Activated T-helper 1 cell treated with anti-CD3 and anti-CD28 coated beads, Interleukin-12 subunit alpha, Interleukin-12 subunit beta, Interleukin-2, Interleukin-4 antibody, amounts not matched to agents 30 ng/mL and 10 ng/mL and 1 ng/mL, durations not matched to agents 14 hours and 24 hours and 36 hours (primary cell): ENCODE results near the gene HTT. TPM values are rescaled to one million over a fixed set of nuclear protein-coding genes. Genes with fewer than 3 reads are reported as not detected.

Experiments used
- DNase-seq: peaks from one replicate; pipeline ENCODE4 v3.0.0; 2021; ENCODE audit warnings: low spot score
- H3K27ac Mint-ChIP-seq: one replicate; pipeline ENCODE4 v1.8.0; 2021; ENCODE audit warnings: mild to moderate bottlenecking, mixed read lengths
- H3K27me3 Mint-ChIP-seq: one replicate; pipeline ENCODE4 v1.8.0; 2022; ENCODE audit warnings: mild to moderate bottlenecking, moderate library complexity, mixed read lengths; ENCODE audit not compliant: insufficient read depth
- H3K36me3 Mint-ChIP-seq: one replicate; pipeline ENCODE4 v1.8.0; 2021; ENCODE audit warnings: low read depth, mixed read lengths
- H3K4me1 Mint-ChIP-seq: one replicate; pipeline ENCODE4 v1.8.0; 2021; ENCODE audit warnings: low read depth, mixed read lengths
- H3K4me3 Mint-ChIP-seq: one replicate; pipeline ENCODE4 v1.8.0; 2021; ENCODE audit warnings: mild to moderate bottlenecking, moderate library complexity, mixed read lengths
- H3K9me3 Mint-ChIP-seq: one replicate; pipeline ENCODE4 v1.8.0; 2021; ENCODE audit warnings: mixed read lengths
- intact Hi-C: fragments of 100-400 bp; cut with micrococcal nuclease; formaldehyde crosslinking; loops from one replicate; pipeline ENCODE4 v1.15.1; 2024
- total RNA-seq: library from RNA; stranded (reverse); gene quantifications from 2 replicates; pipeline ENCODE4 v1.2.3, GENCODE V29; 2022

The HTT gene
- total RNA-seq, 1 donor from 2014 or later, result 66.9 TPM

DNA sequence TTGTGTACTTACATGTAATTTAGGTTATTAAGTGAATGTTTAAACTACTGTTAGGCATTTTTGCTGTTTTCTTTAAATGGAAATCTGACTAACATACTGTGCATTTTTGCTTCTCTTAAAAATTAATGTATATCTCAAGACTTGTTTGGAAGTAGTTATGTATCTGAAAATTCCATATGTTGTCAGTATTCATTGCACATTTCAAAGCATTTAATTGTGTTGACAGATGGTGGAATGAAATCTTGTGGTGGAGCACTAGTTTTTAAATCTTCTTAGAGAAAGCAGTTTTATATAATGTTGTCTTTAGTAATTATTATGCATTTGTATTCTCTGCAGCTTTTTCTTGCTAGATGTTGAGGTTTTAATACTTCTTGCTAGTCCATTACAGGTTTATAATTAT is 102.9 kb downstream of the HTT start:
- peaks cover 35% of the 10 kb centered on the region for H3K36me3 Mint-ChIP-seq
- H3K4me3 Mint-ChIP-seq, result no peak overlapping the region
- H3K9me3 Mint-ChIP-seq, result no peaks in the 10 kb centered on the region
- DNase-seq, result no peak
- no peak overlapping the region for H3K27ac Mint-ChIP-seq
- intact Hi-C loops, result no loop called here
- no peaks in the 10 kb centered on the region for H3K27me3 Mint-ChIP-seq
- no peaks in the 10 kb centered on the region for H3K4me1 Mint-ChIP-seq

DNA sequence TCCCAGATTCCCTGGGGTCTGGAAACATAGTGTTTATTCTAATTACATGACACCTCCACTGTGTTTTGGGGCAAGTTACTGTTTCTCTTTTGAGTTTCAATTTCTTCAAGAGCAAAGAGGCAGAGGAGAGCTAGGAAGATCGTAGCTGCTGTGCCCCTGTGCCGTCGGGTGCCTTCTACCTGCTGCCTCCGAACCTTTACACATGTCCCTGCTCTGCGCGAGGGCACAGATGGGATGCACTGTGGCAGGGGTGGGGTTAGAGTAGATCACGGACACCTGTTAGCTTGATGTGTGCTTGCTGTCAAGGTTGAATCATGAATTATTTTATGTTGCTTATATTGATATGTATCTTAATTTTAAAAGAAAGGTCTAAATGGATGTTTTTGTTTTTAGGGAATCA is 103.4 kb downstream of the HTT start:
- H3K4me3 Mint-ChIP-seq, result no peak overlapping the region
- no peaks in the 10 kb centered on the region for H3K4me1 Mint-ChIP-seq
- DNase-seq, result no peak
- no peaks in the 10 kb centered on the region for H3K27me3 Mint-ChIP-seq
- H3K36me3 Mint-ChIP-seq, result peaks cover 30% of the 10 kb centered on the region
- intact Hi-C loops, result no loop called here
- no peaks in the 10 kb centered on the region for H3K9me3 Mint-ChIP-seq
- no peak overlapping the region for H3K27ac Mint-ChIP-seq

DNA sequence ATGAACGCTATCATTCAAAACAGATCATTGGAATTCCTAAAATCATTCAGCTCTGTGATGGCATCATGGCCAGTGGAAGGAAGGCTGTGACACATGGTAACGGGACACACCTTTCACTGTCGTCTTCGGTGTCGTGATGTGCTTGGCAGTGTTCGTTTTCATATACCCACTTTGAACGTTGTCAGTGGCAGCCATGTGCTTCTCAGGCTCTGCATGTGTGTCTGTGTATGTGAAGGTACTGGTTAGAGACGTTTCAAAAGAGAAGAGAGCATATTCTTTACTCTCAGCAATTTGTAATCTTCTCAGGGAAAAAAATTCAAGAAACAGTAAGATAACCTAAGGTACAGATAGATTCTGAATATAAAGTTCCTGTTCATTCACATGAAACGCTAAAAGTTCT is 103.9 kb downstream of the HTT start:
- no peak for DNase-seq
- no peaks in the 10 kb centered on the region for H3K4me1 Mint-ChIP-seq
- no peaks in the 10 kb centered on the region for H3K9me3 Mint-ChIP-seq
- no peaks in the 10 kb centered on the region for H3K27me3 Mint-ChIP-seq
- H3K36me3 Mint-ChIP-seq, result peaks cover 27% of the 10 kb centered on the region
- no peak overlapping the region for H3K27ac Mint-ChIP-seq
- H3K4me3 Mint-ChIP-seq, result no peak overlapping the region
- intact Hi-C loops, result no loop called here

DNA sequence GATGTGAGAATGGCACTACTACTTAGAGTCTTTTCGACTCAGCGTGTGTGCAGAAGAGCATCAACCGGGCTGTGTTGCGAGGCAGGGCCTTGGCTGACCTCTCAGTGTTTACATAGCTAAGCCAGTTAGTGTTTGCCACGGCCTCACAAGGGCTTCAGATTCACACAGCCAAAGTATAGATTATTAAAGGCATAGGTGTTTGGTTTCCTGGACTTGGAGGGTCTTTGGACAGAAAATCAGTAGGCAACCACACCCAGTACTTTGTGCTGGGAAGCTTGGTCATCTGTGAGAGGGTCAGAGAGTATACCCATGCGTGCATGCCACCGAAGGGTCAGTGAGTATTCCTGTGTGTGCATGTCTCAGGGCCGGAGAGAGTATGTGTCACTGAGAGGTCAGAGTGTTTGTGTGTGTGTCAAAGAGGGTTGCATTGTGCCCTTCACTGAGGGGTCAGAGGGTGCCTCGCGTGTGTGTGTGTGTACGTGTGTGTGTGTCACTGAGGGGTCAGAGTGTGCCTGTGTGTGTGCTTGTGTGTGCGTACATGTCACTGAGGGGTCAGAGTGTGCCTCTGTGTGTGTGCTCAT is 104.7 kb downstream of the HTT start:
- intact Hi-C loops, result no loop called here
- H3K27ac Mint-ChIP-seq, result no peak overlapping the region
- H3K4me1 Mint-ChIP-seq, result no peaks in the 10 kb centered on the region
- no peak overlapping the region for H3K4me3 Mint-ChIP-seq
- peaks cover 34% of the 10 kb centered on the region for H3K36me3 Mint-ChIP-seq
- no peak for DNase-seq
- H3K27me3 Mint-ChIP-seq, result no peaks in the 10 kb centered on the region
- no peaks in the 10 kb centered on the region for H3K9me3 Mint-ChIP-seq

DNA sequence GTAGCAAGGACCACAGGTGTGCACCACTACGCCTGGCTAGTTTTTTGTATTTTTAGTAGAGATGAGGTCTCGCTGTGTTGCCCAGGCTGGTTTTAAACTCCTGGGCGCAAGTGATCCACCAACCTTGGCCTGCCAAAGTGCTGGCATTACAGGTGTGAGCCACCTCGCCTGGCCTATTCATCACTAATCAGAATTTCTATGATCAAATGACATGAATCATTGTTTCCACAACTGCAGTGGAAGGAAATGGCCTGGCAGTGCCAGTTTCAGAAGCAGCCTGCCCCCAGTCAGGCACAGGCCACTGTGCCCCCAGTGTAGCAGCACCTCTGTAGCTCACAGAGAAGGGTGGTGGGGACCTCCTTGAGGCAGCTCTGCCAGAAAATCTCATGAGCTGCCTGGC is 108.5 kb downstream of the HTT start:
- peaks cover 37% of the 10 kb centered on the region for H3K36me3 Mint-ChIP-seq
- no peak overlapping the region for H3K27ac Mint-ChIP-seq

DNA sequence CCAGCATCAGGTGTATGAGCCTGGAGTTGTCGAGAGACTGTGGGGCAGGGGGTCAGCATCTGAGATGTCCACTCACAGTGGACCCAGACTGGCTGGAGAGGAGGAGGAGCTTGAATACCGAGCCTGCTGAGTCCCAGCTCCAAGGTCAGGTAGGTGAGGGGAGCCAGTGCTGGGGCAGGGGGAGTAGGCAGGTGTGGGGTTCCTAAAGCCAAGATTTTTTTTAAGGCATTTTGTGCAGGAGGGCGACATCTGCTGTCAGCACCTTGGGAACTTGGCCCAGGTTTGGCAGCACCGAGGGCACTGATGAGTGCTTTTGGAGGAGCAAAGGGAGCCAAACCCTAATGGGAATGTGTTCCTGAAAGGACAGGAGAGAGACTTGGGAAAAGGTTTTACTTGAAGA is 110.2 kb downstream of the HTT start:
- Mint-ChIP-seq H3K4me1 (no peaks in the 10 kb centered on the region), H3K27ac (no peak overlapping the region), H3K27me3 (no peaks in the 10 kb centered on the region), H3K4me3 (no peak overlapping the region), H3K9me3 (no peaks in the 10 kb centered on the region), H3K36me3 (peaks cover 41% of the 10 kb centered on the region)
- DNase-seq, result no peak
- intact Hi-C loops, result no loop called here

More for the DNA sequence above, 108.5 kb downstream of the HTT start:
- Mint-ChIP-seq H3K9me3 (no peaks in the 10 kb centered on the region), H3K4me1 (no peaks in the 10 kb centered on the region), H3K4me3 (no peak overlapping the region), H3K27me3 (no peaks in the 10 kb centered on the region)
- intact Hi-C loops, result no loop called here
- no peak for DNase-seq

DNA sequence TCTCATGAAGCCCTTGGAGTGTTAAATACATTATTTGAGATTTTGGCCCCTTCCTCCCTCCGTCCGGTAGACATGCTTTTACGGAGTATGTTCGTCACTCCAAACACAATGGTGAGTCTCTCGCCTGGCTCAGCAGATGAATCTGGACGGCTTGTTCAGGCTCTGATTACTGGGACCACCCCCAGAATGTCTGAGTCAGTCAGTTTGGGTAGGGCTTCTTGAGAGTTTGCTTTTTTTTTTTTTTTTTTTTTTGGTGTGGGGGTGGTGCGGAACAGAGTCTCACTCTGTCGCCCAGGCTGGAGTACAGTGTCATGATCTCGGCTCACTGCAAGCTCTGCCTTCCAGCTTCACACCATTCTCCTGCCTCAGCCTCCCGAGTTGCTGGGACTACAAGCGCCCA is 112.1 kb downstream of the HTT start:
- intact Hi-C loops, result no loop called here
- H3K9me3 Mint-ChIP-seq, result no peaks in the 10 kb centered on the region
- peaks cover 5% of the 10 kb centered on the region for H3K4me1 Mint-ChIP-seq
- no peak overlapping the region for H3K27ac Mint-ChIP-seq
- DNase-seq, result no peak
- H3K36me3 Mint-ChIP-seq, result peaks cover 40% of the 10 kb centered on the region
- no peaks in the 10 kb centered on the region for H3K27me3 Mint-ChIP-seq
- H3K4me3 Mint-ChIP-seq, result no peak overlapping the region

DNA sequence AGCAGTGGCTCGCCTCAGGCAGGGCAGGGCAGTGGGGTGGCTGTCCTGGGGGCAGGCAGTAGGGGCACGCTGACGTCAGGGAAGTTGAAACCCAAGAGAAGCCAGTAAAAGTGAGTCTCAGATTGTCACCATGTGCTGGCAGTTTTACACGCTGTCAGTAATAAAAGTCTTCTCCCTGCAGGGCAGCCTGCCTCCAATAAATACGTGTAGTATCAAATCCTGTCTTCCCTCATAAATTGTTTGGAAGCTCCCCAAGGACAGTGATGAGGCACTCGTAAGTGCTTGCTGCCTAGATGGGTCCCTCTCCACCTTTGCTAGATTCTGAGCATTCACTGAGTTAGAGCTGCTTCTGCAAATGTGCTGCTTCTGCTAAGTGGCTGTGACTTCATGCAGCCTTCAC is 113.6 kb downstream of the HTT start:
- H3K27me3 Mint-ChIP-seq, result no peaks in the 10 kb centered on the region
- H3K27ac Mint-ChIP-seq, result no peak overlapping the region
- DNase-seq, result no peak
- peaks cover 19% of the 10 kb centered on the region for H3K4me1 Mint-ChIP-seq
- intact Hi-C loops, result no loop called here
- no peaks in the 10 kb centered on the region for H3K9me3 Mint-ChIP-seq
- H3K36me3 Mint-ChIP-seq, result peaks cover 40% of the 10 kb centered on the region
- no peak overlapping the region for H3K4me3 Mint-ChIP-seq

DNA sequence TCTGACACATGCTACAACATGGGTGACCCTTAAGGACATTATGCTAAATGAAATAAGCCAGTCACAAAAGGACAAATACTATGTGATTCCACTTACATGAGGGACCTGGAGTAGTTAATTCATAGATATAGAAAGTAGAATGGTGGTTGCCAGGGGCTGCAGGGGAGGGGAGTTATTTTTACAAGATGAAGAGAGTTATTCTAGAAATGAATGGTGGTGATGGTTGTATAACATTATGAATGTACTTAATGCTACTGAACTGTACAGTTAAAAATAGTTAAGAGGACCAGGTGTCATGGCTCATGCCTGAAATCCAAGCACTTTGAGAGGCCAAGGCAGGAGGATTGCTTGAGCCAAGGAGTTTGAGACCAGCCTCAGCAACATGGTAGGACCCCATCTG is 115.0 kb downstream of the HTT start:
- H3K4me1 Mint-ChIP-seq, result peaks cover 29% of the 10 kb centered on the region
- peak overlapping the region; percentile 34 for H3K27ac Mint-ChIP-seq
- intact Hi-C loops, result no loop called here
- H3K27me3 Mint-ChIP-seq, result no peaks in the 10 kb centered on the region
- no peak overlapping the region for H3K4me3 Mint-ChIP-seq
- DNase-seq, result no peak
- H3K9me3 Mint-ChIP-seq, result no peaks in the 10 kb centered on the region
- peaks cover 34% of the 10 kb centered on the region for H3K36me3 Mint-ChIP-seq

DNA sequence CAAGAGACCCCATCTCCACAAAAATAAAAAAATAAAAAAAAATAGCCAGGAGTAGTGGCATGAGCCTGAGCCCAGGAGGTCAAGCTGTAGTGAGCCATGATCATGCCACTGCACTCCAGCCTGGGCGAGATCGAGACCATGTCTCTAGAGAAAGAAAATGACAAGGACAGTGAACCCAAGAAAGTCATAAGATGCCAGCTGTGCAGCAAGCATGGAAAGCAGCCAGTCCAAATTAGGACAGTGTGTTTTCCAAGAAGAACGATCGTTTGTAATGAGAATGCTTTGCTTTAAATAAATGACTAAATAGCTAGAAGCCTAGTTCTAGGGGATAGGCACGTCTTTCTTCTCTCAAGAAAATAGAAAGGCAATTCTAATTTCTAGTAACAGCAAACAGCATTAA is 116.1 kb downstream of the HTT start:
- Mint-ChIP-seq H3K27me3 (no peaks in the 10 kb centered on the region), H3K4me3 (no peak overlapping the region), H3K36me3 (peaks cover 32% of the 10 kb centered on the region), H3K9me3 (no peaks in the 10 kb centered on the region), H3K4me1 (peaks cover 38% of the 10 kb centered on the region), H3K27ac (no peak overlapping the region)
- DNase-seq, result no peak
- intact Hi-C loops, result no loop called here

DNA sequence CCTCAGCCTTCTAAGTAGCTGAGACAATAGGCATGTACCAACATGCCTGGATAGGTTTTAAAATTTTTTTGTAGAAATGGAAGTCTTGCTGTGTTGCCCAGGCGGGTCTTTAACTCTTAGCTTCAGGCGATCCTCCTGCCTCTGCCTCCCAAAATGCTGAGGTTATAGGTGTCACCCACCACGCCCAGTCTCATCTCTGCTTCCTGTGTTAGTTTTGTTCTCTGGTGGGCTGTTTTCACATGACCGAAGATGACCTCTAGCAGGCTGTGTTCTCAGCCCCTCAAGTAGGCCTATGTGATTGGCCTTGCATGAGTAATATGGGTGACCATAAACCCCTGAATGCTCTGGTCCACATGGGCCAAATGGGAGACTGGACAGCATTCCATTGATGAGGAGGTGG is 117.7 kb downstream of the HTT start:
- Mint-ChIP-seq H3K27me3 (no peaks in the 10 kb centered on the region), H3K4me3 (no peak overlapping the region), H3K27ac (peak overlapping the region; percentile 27), H3K4me1 (peaks cover 52% of the 10 kb centered on the region), H3K9me3 (no peaks in the 10 kb centered on the region), H3K36me3 (peaks cover 31% of the 10 kb centered on the region)
- intact Hi-C loops, result no loop called here
- no peak for DNase-seq

DNA sequence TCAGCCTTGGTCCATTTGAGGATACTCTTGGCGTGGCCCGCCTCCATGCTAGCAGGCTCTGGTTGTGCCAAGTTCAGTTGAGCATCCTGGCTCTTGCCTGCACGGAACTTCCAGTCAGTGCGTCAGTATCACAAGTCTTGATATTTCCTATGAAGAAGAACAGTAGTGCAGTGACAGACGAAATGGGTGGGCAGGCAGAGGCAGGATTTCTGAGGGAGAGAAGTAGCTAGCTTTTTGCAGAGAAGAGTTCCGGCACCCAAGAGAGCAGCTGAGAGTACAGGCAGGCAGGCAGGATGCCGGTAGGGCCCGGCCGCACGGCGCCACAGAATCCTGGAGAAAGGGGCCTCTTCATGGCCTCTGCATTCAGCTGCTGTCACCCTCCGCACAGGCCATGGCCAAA is 118.3 kb downstream of the HTT start:
- Mint-ChIP-seq H3K27me3 (no peaks in the 10 kb centered on the region), H3K4me1 (peaks cover 59% of the 10 kb centered on the region), H3K27ac (no peak overlapping the region), H3K36me3 (peaks cover 31% of the 10 kb centered on the region), H3K9me3 (no peaks in the 10 kb centered on the region), H3K4me3 (no peak overlapping the region)
- no peak for DNase-seq
- intact Hi-C loops, result no loop called here

DNA sequence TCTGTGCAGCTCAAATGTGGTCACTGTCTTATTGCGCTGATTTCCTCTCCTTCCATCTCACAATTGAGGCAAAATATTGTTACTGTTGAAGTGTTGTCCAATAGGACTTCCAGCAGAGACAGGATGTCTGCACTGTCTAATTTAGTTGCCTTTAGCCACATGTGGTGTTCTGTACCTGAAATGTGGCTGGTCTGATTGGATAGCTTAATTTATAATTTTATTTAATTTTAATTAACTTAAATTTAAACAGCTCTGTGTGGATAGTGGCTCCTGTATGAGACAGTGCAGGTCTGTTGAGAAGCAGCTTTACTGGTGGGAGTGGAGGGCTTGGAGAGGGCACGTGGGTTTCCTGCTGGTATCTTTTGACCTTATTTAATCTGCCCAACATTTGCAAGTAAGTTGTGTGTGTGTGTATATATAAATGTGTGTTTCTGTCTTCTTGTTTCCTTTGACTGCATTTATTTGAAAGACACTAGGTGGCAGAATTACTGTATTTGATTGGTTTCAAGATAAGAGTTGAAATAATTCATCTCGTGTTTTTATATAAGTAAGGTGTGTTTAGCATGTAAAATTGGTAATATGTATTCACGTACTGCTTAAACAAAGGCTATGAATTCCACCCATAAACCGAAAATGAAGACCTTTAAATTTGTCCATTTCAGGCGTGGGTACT is 119.2 kb downstream of the HTT start:
- no peak for DNase-seq
- intact Hi-C loops, result loop anchor here (1.0 kb wide), 1 partner anchor 250 kb away; no protein-coding TSS in a partner anchor
- Mint-ChIP-seq H3K4me3 (no peak overlapping the region), H3K27ac (no peak overlapping the region), H3K27me3 (no peaks in the 10 kb centered on the region), H3K4me1 (peaks cover 59% of the 10 kb centered on the region), H3K9me3 (no peaks in the 10 kb centered on the region), H3K36me3 (peaks cover 24% of the 10 kb centered on the region)
